ENCODE data around the gene FSHR. TPM values are rescaled to one million over a fixed set of nuclear protein-coding genes. Genes with fewer than 3 reads are reported as not detected.

Gene FSHR
- total RNA-seq, 1 experiment from 2014 or later = not detected

GRCh38 chr2:48915227-48915626, 239.1 kb downstream of the FSHR start:
- Histone ChIP-seq H3K4me1 (replicated peaks; ENCODE audit: insufficient read depth) (no peaks in the 10 kb centered on the region), H3K4me2 (no peak overlapping the region), H2AFZ (no peak overlapping the region), H3K9me2 (ENCODE audit: insufficient read depth) (no peaks in the 10 kb centered on the region), H4K20me1 (ENCODE audit: insufficient read depth) (no peaks in the 10 kb centered on the region), H3K36me3 (ENCODE audit: low read depth) (no peaks in the 10 kb centered on the region), H3K9me3 (ENCODE audit: insufficient read depth, low read depth) (no peaks in the 10 kb centered on the region), H3K27ac (no peak overlapping the region), H3K27me3 (ENCODE audit: insufficient read depth, low read depth) (peaks cover 21% of the 10 kb centered on the region; the same call in 1 of the 2 replicates), H3F3A (ENCODE audit: insufficient read depth, low read depth) (no peaks in the 10 kb centered on the region), H3K79me2 (ENCODE audit: low read depth) (no peaks in the 10 kb centered on the region), H3K4me3 (no peak overlapping the region)
- no peak for TF ChIP-seq CTCF (conservative IDR thresholded peaks at IDR 0.05)
- TF ChIP-seq EZH2 (IDR thresholded peaks at IDR 0.05; ENCODE audit: low read depth) = no peak
- POLR2A ChIA-PET (ENCODE audit: unreplicated experiment) = no interaction called here
- CTCF ChIA-PET = no interaction called here
- no TSS peak for BruUV-seq (replicated peaks)
- intact Hi-C loops (cut with micrococcal nuclease; ENCODE audit: unreplicated experiment) = no loop called here
- DNase-seq = no peak

- Histone ChIP-seq H3K4me1 (replicated peaks; ENCODE audit: insufficient read depth) (no peaks in the 10 kb centered on the region), H3K36me3 (ENCODE audit: low read depth) (no peaks in the 10 kb centered on the region), H3K27me3 (ENCODE audit: insufficient read depth, low read depth) (peaks cover 20% of the 10 kb centered on the region; the same call in 1 of the 2 replicates), H3F3A (ENCODE audit: insufficient read depth, low read depth) (no peaks in the 10 kb centered on the region), H3K4me2 (no peak overlapping the region), H3K27ac (no peak overlapping the region), H3K9me2 (ENCODE audit: insufficient read depth) (no peaks in the 10 kb centered on the region), H4K20me1 (ENCODE audit: insufficient read depth) (no peaks in the 10 kb centered on the region), H3K79me2 (ENCODE audit: low read depth) (no peaks in the 10 kb centered on the region), H3K4me3 (no peak overlapping the region), H3K9me3 (ENCODE audit: insufficient read depth, low read depth) (no peaks in the 10 kb centered on the region), H2AFZ (no peak overlapping the region)
- no peak for TF ChIP-seq EZH2 (IDR thresholded peaks at IDR 0.05; ENCODE audit: low read depth)
- TF ChIP-seq CTCF (conservative IDR thresholded peaks at IDR 0.05) = no peak
- BruUV-seq (replicated peaks) = no TSS peak
- intact Hi-C loops (cut with micrococcal nuclease; ENCODE audit: unreplicated experiment) = no loop called here
- no peak for DNase-seq
- CTCF ChIA-PET = no interaction called here
- POLR2A ChIA-PET (ENCODE audit: unreplicated experiment) = no interaction called here
Observed at GRCh38 chr2:48914477-48915089, 239.7 kb downstream of the FSHR start.

Small RNAs within 50 kb of the gene (microRNA-seq; reads per million reads assigned to microRNA genes)
- not detected for gene MIR548BA (ENCODE audit: borderline number of aligned reads, borderline replicate concordance)

Measured in PC-9 (cell line).